HG02870 (cell line): ENCODE results near the gene DNAH12.

Experiments used
- ATAC-seq: cut with Tn5 transposase; IDR thresholded peaks from one replicate; pipeline ENCODE4 v1.9.1; 2021; ENCODE audit warnings: mild to moderate bottlenecking, moderate library complexity; ENCODE audit not compliant: unreplicated experiment

Gene DNAH12

GRCh38 chr3:57544181-57545125 is at the start of gene DNAH12:
Gene DNAH12, minus strand, starts transcription at chr3:57544344. Its CDS starts 1,474 bp downstream, at chr3:57542870.
- ATAC-seq: no peak

- ATAC-seq: no peak
Measured at GRCh38 chr3:57592306-57592705, 48.2 kb upstream of the DNAH12 start.

GRCh38 chr3:57587905-57588304 is 43.8 kb upstream of the DNAH12 start:
- ATAC-seq: no peak

- ATAC-seq: no peak
Measured at GRCh38 chr3:57586778-57587177, 42.6 kb upstream of the DNAH12 start.

GRCh38 chr3:57583544-57583943 is 39.4 kb upstream of the DNAH12 start:
- no peak for ATAC-seq

GRCh38 chr3:57582474-57583168 is 38.5 kb upstream of the DNAH12 start:
- no peak for ATAC-seq

GRCh38 chr3:57577801-57578200 is 33.7 kb upstream of the DNAH12 start:
- ATAC-seq: no peak

GRCh38 chr3:57575966-57576626 is 32.0 kb upstream of the DNAH12 start:
- ATAC-seq: no peak

GRCh38 chr3:57572096-57572495 is 28.0 kb upstream of the DNAH12 start:
- ATAC-seq: no peak

- ATAC-seq: no peak
Measured at GRCh38 chr3:57570878-57571277, 26.7 kb upstream of the DNAH12 start.

GRCh38 chr3:57569859-57570450 is 25.8 kb upstream of the DNAH12 start:
- no peak for ATAC-seq

- no peak for ATAC-seq
Measured at GRCh38 chr3:57559526-57559925, 15.4 kb upstream of the DNAH12 start.

- ATAC-seq: no peak
Measured at GRCh38 chr3:57557085-57557537, 13.0 kb upstream of the DNAH12 start.

- peak; percentile 29 for ATAC-seq
Measured at GRCh38 chr3:57556459-57557084, 12.4 kb upstream of the DNAH12 start.

- ATAC-seq: peak; percentile 76
Measured at GRCh38 chr3:57555738-57556458, 11.8 kb upstream of the DNAH12 start, which contains the start of gene PDE12. Gene PDE12, plus strand, starts transcription at chr3:57556274. Its CDS starts 106 bp downstream, at chr3:57556380.

- ATAC-seq: no peak
Measured at GRCh38 chr3:57555306-57555705, 11.2 kb upstream of the DNAH12 start.

GRCh38 chr3:57546616-57547015 is 2.5 kb upstream of the DNAH12 start:
- ATAC-seq: no peak

- ATAC-seq: no peak
Measured at GRCh38 chr3:57545636-57546268, 1.6 kb upstream of the DNAH12 start.

- ATAC-seq: no peak
Measured at GRCh38 chr3:57538465-57538864, 5.7 kb downstream of the DNAH12 start.
